ENCODE results near the gene SORBS1. TPM values are rescaled to one million over a fixed set of nuclear protein-coding genes. Genes with fewer than 3 reads are reported as not detected.

SORBS1 gene
- total and polyA plus RNA-seq, 2 donors (not counting 3 experiments of a cell fraction or from before 2014, with no cell fraction given): 2.0 to 7.9 TPM

GRCh38 chr10:95578619-95579018 is 17.4 kb upstream of the SORBS1 start:
- no peak for DNase-seq (ENCODE audit: low read depth, low spot score)
- BruUV-seq (replicated peaks): no TSS peak
- H3K79me2 ChIP-seq (ENCODE audit: control insufficient read depth, insufficient read depth, low read length): no peaks in the 10 kb centered on the region
- no peak for FAIRE-seq
- no peak overlapping the region for H2AFZ ChIP-seq (ENCODE audit: low read depth, low read length)
- intact Hi-C loops (cut with micrococcal nuclease) (no loop called here), dilution Hi-C loops (cut with MboI; ENCODE audit: extremely low pct_ligation_motif_present, low sequenced_read_pairs) (loop anchor here (25.0 kb wide), 1 partner anchor 166 kb away; no protein-coding TSS in a partner anchor)
- CTCF ChIA-PET: interaction anchor here (2.0 kb wide), 1 partner anchor 11 kb away, joined by 10 read pairs; no protein-coding TSS in a partner anchor
- POLR2A ChIA-PET: no interaction called here
- no peak overlapping the region for H3K9ac ChIP-seq (replicated peaks; ENCODE audit: extremely low read depth, insufficient read depth, low read length)
- H3K27ac ChIP-seq (ENCODE audit: insufficient read depth, low read depth, low read length): no peak overlapping the region
- H3K4me3 ChIP-seq (replicated peaks in 1 of 3; ENCODE audit: insufficient read depth in 1 of 3, low read depth in 1 of 3, low read length in 3 of 3): no peak overlapping the region
- no peaks in the 10 kb centered on the region for H3K36me3 ChIP-seq (ENCODE audit: control insufficient read depth in 2 of 2, extremely low read depth in 1 of 2, insufficient read depth in 2 of 2, low read length in 2 of 2)
- H4K20me1 ChIP-seq (replicated peaks; ENCODE audit: control insufficient read depth, extremely low read depth, insufficient read depth, low read length): no peaks in the 10 kb centered on the region
- H3K9me1 ChIP-seq (replicated peaks; ENCODE audit: control insufficient read depth, extremely low read depth, insufficient read depth, low read length): no peaks in the 10 kb centered on the region
- no peaks in the 10 kb centered on the region for H3K4me1 ChIP-seq (ENCODE audit: control insufficient read depth, extremely low read depth, insufficient read depth, low read length)
- H3K4me2 ChIP-seq (ENCODE audit: insufficient read depth, low read length): no peak overlapping the region
- H3K27me3 ChIP-seq (ENCODE audit: control insufficient read depth in 2 of 2, insufficient read depth in 2 of 2, low read length in 2 of 2): peaks cover 17 to 18% of the 10 kb centered on the region in 2 experiments
- H3K9me3 ChIP-seq (replicated peaks; ENCODE audit: control insufficient read depth, insufficient read depth, low read length): no peaks in the 10 kb centered on the region
- TF ChIP-seq MAX (IDR thresholded peaks at IDR 0.05; ENCODE audit: insufficient read depth, insufficient read length) (no peak), POLR2AphosphoS5 (IDR thresholded peaks at IDR 0.05; ENCODE audit: insufficient read depth, low read depth, low read length) (no peak), GATA2 (IDR thresholded peaks at IDR 0.05; ENCODE audit: insufficient read depth, insufficient read length, low read depth, low read length) (no peak), FOS (IDR thresholded peaks at IDR 0.05; ENCODE audit: borderline replicate concordance, insufficient read depth, low read length) (no peak), POLR2A (IDR thresholded peaks at IDR 0.05; ENCODE audit: low read depth, low read length) (no peak)
- TF ChIP-seq, protein P1, sequence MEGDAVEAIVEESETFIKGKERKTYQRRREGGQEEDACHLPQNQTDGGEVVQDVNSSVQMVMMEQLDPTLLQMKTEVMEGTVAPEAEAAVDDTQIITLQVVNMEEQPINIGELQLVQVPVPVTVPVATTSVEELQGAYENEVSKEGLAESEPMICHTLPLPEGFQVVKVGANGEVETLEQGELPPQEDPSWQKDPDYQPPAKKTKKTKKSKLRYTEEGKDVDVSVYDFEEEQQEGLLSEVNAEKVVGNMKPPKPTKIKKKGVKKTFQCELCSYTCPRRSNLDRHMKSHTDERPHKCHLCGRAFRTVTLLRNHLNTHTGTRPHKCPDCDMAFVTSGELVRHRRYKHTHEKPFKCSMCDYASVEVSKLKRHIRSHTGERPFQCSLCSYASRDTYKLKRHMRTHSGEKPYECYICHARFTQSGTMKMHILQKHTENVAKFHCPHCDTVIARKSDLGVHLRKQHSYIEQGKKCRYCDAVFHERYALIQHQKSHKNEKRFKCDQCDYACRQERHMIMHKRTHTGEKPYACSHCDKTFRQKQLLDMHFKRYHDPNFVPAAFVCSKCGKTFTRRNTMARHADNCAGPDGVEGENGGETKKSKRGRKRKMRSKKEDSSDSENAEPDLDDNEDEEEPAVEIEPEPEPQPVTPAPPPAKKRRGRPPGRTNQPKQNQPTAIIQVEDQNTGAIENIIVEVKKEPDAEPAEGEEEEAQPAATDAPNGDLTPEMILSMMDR (IDR thresholded peaks at IDR 0.05; ENCODE audit: extremely low read depth in 1 of 2, insufficient read depth in 1 of 2, low read depth in 1 of 2, low read length in 2 of 2): no peak

All from endothelial cell of umbilical vein (primary cell).